LoVo (cell line): ENCODE data around the gene OR2F2.

Experiments used
- DNase-seq: peaks from one replicate; pipeline ENCODE4 v3.0.0-alpha.2; 2016; ENCODE audit warnings: low spot score

Gene OR2F2

DNA sequence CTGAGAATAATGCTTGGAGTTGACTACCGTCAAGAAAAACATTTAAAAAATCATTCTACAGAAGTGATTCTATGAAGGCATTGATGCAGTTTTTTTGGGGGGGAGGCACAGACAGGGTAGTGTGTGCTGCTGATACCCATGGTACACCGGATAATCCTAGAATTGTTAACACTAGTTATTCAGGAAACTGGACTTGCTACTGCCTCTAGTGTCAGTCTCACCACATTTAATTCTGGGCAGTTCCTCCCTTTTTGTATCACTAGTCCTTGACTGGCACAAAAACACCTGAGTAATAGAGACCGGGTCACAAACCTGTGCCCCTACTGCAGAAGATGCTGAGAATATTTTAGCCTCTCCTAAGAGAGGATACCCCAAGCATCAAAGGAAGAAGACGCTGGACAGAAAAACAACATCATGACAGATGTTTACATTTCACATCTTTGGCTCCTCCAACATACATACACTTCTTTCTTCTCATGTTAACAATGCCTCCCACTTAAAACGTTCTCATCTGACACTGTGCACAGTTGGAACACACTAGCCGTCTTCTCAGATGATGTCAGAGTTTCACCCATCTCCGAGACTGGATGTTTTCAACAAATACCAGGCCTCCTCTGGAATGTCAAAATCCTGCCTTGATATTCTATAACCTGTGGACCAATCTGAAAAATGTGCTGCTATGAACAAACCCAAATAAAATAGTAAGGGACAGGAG, 19.9 kb upstream of the OR2F2 start:
- DNase-seq = no peak

DNA sequence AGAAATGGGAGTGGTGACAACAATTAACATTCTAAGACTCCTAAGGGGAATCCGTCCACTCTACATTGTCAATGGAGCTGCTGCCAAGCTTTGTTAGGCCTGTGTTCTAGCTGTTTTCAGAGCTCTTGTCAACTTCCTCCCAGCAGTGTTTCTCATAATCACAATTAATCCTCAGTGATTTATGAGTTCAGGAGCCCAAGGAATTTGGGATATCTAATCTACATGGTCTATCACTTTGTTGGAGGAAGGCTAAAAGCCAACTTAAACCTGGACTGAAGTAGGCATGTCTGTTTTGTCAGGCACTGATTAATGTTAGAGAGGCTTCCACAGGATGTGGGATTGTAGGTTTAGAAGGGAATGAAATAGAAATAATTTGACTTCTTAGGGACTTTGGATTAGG, 10.2 kb upstream of the OR2F2 start:
- DNase-seq = no peak

DNA sequence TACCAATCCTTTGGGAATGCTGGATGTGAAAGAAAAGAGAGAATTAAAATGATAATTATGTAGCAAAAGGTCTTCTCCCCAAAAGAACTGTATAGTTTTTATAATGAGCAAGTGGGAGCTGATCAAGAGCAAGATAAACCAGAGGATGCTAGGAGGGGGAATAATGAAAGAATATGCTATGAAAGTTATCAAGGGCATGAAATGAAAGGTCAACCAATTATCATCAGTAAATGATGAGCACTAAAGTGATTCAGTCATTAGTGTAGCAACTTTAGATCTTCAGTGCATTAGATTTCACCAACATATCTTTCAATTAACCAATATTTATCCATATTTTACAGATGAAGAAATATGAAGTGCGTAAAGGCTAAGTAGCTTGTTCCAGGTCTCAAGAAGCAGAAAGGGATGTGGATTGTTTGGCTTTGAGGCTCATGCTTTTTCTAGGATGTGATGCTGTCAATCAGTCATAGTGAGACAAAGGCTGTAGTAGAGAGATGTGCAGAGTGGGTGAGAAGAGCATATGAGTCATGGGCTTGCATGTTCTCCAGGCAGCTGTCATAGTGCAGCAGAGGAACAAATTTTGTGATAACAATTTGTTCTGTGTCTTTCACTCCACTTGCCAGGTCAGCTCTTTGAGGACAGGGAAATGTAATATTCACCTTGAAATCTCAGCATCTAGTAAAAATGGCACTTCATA, 5.7 kb upstream of the OR2F2 start:
- no peak for DNase-seq

- no peak for DNase-seq
Observed at GRCh38 chr7:143931739-143932138, 3.3 kb upstream of the OR2F2 start.

DNA sequence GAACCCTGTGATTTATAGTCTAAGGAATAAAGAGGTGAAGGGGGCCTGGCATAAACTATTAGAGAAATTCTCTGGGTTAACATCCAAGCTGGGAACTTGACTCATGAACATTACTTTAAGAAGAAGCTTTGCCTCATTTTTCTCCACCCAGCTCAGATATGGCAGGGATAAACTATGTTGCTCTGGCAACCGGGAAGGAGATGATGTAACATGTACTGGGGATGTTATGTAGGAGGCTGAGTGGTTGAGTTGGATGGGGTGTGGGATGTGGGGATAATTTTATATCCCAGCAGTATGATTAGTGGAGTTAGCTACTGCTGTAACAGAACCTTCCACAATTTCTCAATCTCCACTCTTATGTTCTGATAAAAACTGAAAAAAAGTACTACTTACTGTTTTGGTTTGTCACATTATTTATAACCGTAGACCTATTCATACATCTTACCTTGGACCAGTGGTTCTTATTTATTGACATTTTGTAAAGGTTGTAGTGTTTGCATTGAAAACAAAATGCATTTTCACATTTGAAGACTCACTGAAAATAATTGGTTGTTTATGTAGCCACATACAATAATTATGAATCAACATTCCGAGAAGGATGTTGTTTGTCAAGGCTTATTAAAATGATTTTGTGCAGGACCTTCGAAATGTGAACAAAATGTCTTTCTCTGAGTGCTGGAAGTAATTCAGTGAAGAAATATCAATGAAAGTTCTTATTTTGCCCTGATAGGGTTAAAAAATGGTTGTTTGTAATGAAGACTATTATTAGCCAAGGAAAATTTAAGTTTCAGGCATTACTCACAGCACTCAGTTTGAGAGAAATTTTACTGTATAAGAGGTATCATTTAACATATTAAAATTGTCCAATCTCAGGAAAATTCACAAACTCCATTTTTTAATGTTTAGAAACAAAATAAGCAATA, 1.3 kb downstream of the OR2F2 start:
- DNase-seq = no peak

GRCh38 chr7:143938379-143939243, 3.6 kb downstream of the OR2F2 start:
- no peak for DNase-seq

DNA sequence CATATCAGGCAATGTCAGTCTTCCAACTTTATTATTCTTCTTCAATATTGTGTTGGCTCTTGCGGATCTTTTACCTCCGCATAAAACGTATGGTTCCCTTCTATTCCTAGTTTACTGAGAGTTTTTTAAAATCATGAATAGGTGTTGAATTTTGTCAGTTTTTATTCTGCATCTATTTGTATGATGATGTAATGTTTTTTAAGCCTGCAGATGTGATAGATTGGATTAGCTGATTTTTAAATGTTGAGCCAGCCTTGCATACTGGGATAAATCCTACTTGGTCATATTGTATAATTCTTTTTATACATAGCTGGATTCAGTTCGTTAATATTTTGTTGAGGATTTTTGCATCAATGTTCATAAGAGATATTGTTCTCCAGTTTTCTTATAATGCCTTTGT, 10.4 kb downstream of the OR2F2 start:
- DNase-seq = no peak

GRCh38 chr7:143947111-143947510, 12.1 kb downstream of the OR2F2 start:
- no peak for DNase-seq

GRCh38 chr7:143948733-143949132, 13.7 kb downstream of the OR2F2 start:
- DNase-seq = no peak

DNA sequence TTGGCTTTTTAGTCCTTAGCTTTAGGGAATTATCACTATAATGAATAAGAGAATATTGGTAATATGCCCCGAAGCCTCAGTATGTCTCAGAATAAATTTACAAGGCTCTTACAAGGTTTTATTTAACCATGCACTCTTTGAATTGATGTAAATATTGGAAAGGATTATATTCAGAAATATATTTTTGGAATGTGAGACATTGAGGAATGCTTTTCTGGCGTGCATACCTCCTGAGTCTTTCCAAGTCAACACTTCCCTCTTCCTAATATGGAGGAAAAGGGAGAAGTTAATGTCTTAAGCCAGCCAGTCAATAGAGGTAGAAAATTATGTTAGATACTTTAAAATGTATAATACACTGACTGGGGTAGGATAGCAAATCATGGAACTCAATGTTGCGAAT, 18.4 kb downstream of the OR2F2 start:
- DNase-seq = no peak

DNA sequence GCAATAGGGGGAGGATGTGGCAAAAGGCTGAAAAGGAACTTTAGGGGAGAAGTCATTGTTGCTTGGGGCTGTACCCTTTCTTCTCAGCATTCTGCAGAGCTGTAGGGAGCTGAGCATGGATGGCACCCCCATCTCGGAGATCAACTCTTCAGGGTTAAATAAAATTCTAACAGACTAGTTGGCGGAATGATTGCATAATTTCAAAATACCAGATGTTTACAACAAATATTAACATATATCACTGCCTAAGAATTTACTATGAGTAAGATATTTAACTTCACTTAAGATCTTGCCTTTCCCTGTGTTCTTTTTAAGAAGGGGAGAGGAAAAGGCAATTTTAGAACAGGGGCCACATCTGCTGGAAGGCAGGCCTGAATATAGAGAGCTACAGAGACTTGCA, 19.1 kb downstream of the OR2F2 start:
- DNase-seq = no peak

DNA sequence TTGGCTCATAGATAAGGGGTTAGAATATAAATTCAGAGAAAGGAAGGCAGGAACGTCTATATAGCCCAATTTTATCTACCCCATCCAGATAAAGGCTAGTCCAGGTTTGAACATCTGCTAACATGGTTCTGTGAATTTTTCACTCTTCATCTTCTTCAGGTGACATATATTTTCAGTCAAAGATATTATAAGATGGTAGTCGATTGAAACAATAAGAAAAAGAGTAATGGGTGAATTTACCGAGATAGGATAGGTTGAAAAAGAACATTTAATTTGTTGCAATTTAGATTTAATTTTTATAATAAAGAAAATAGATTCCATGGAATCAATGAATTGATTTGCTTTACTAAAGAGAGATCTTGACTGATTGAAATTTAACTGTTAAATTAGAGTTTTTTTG, 19.5 kb downstream of the OR2F2 start, which contains the start of gene OR2F1:
OR2F1 (plus strand) TSS at position 301 of the 400 bp plus-strand sequence. CDS start 5,127 bp downstream, outside the sequence.
- no peak for DNase-seq

DNA sequence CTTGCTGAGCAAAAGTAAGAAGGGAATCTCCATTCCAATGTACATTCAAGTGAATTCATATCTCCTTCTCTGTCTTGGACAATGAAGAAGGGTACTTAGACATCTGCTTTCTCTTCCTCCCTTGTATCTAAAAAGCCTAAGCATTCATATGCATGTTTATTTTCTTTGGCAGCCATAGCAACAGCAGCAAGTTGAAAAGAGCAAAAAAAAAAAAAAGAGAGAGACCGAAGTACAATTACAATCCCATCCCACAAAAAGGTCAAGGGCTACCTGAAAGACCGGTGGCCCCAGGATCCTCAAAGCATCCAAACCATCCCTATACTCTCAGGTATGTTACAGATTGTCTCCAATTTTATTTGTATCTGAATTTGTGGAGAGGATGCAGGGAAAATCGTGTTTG, 23.7 kb downstream of the OR2F2 start:
- DNase-seq = no peak

DNA sequence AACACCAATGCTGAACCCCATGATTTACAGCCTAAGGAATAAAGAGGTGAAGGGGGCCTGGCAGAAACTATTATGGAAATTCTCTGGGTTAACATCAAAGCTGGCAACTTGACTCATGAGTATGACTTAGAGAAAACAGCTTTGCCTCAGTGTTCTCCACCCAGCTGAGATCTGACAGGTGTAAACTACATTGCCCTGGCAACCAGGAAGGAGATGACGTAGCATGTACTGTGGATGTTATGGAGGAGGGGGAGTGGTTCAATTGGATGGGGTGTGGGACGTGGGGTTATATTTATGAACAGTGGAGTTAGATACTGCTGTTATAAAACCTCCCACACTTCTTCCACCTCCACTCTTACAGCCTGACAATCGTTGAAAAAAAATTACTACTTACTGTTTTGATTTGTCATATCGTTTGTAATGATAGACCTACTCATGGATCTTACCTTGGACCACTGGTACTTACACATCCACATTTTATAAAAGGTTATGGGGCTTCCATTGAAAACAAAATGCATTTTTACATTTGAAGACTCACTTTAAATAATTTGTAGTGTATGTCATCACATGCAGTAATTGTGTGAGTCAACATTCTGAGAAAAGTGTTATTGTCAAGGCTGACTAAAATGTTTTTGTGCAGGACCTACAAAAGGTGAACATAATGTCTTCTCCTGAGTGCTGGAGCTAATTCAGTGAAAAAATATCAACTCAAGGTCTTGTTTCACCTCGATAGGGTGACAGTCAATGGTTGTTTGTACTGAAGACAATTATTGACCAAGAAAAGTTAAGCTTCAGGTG, 26.0 kb downstream of the OR2F2 start:
- no peak for DNase-seq

GRCh38 chr7:143965280-143965679, 30.2 kb downstream of the OR2F2 start:
- peak; percentile 42 for DNase-seq

- no peak for DNase-seq
Observed at GRCh38 chr7:143967398-143967797, 32.4 kb downstream of the OR2F2 start.

GRCh38 chr7:143973870-143974416, 38.9 kb downstream of the OR2F2 start:
- no peak for DNase-seq

- DNase-seq = peak; percentile 95
Observed at GRCh38 chr7:143974459-143974858, 39.4 kb downstream of the OR2F2 start.

- DNase-seq = no peak
Observed at GRCh38 chr7:143975617-143976016, 40.6 kb downstream of the OR2F2 start.

GRCh38 chr7:143978585-143978984, 43.6 kb downstream of the OR2F2 start:
- DNase-seq = no peak
